OCI-LY3 (cell line): Measurements from ENCODE around the gene CHM.

Experiments used
- H2AFZ ChIP-seq: fragments of 200-600, 300-600 bp; shearing (Covaris generic); 2 replicates; pipeline ENCODE4 v1.6.0; 2014; ENCODE audit warnings: antibody characterized with exemption, low read depth, low read length
- H3K27ac ChIP-seq: fragments of 200-600, 300-600 bp; sonication (generic); 2 replicates; pipeline ENCODE4 v1.5.1; 2014; ENCODE audit warnings: mild to moderate bottlenecking, low read length, moderate library complexity, mixed read lengths
- H3K27me3 ChIP-seq: fragments of 200-600, 300-600 bp; sonication (generic); 2 replicates; pipeline ENCODE4 v1.6.1; 2014; ENCODE audit warnings: low read depth, low read length, mixed read lengths
- H3K36me3 ChIP-seq: fragments of 200-600, 300-600 bp; sonication (generic); replicated peaks from 2 replicates; pipeline ENCODE3; 2014; ENCODE audit warnings: low read depth, low read length, mixed read lengths
- H3K4me1 ChIP-seq: fragments of 300-600, 200-600 bp; sonication (generic); 2 replicates; pipeline ENCODE4 v1.6.1; 2014; ENCODE audit warnings: low read length, mixed read lengths
- H3K4me2 ChIP-seq: fragments of 200-600, 300-600 bp; sonication (generic); 2 replicates; pipeline ENCODE4 v1.6.1; 2014; ENCODE audit warnings: low read length, mixed read lengths
- H3K4me3 ChIP-seq: fragments of 300-600, 200-600 bp; sonication (generic); 2 replicates; pipeline ENCODE4 v1.5.1; 2014; ENCODE audit warnings: antibody characterized with exemption, mild to moderate bottlenecking, low read length, moderate library complexity
- H3K79me2 ChIP-seq: fragments of 300-600, 200-600 bp; shearing (Covaris generic); 2 replicates; pipeline ENCODE4 v1.6.1; 2014; ENCODE audit warnings: mild to moderate bottlenecking, low read length, mixed read lengths
- H3K9ac ChIP-seq: fragments of 300-600, 200-600 bp; shearing (Covaris generic); 2 replicates; pipeline ENCODE4 v1.6.0; 2014; ENCODE audit warnings: mild to moderate bottlenecking, low read length, moderate library complexity
- H3K9me3 ChIP-seq: fragments of 200-600, 300-600 bp; shearing (Covaris generic); 2 replicates; pipeline ENCODE4 v1.6.1; 2014; ENCODE audit warnings: low read length, mixed read lengths; ENCODE audit not compliant: insufficient read depth
- H4K20me1 ChIP-seq: fragments of 200-600, 300-600 bp; sonication (generic); 2 replicates; pipeline ENCODE4 v1.6.1; 2016; ENCODE audit warnings: low read length, mixed read lengths; ENCODE audit not compliant: insufficient read depth
- CTCF ChIP-seq: fragments of 200-600, 300-600 bp; sonication (generic); IDR thresholded peaks from 2 replicates; pipeline ENCODE4 v1.5.1; 2014; ENCODE audit warnings: antibody characterized with exemption, low read length, low read depth
- EZH2phosphoT487 ChIP-seq: fragments of 200-600 bp; shearing (Covaris generic); IDR thresholded peaks from 2 replicates; pipeline ENCODE4 v1.6.1; 2018; ENCODE audit warnings: antibody characterized with exemption, mixed run types, low read depth

The CHM gene

GRCh38 chrX:85994797-85995196 lies 52.6 kb downstream of the CHM start:
- H3K9ac ChIP-seq: no peak overlapping the region
- H3K9me3 ChIP-seq: no peaks in the 10 kb centered on the region
- no peaks in the 10 kb centered on the region for H3K4me1 ChIP-seq
- H3K4me3 ChIP-seq: no peak overlapping the region
- H4K20me1 ChIP-seq: no peaks in the 10 kb centered on the region
- no peaks in the 10 kb centered on the region for H3K79me2 ChIP-seq
- no peak overlapping the region for H3K4me2 ChIP-seq
- no peak for TF ChIP-seq EZH2phosphoT487
- TF ChIP-seq CTCF: no peak
- no peak overlapping the region for H3K27ac ChIP-seq
- no peaks in the 10 kb centered on the region for H3K36me3 ChIP-seq
- no peak overlapping the region for H2AFZ ChIP-seq
- H3K27me3 ChIP-seq: no peaks in the 10 kb centered on the region

- no peaks in the 10 kb centered on the region for H3K9me3 ChIP-seq
- TF ChIP-seq CTCF (no peak), EZH2phosphoT487 (no peak)
Measured at GRCh38 chrX:85994228-85994627, 53.1 kb downstream of the CHM start.

GRCh38 chrX:85993539-85994197 lies 53.7 kb downstream of the CHM start:
- H4K20me1 ChIP-seq: no peaks in the 10 kb centered on the region
- H3K79me2 ChIP-seq: no peaks in the 10 kb centered on the region
- no peaks in the 10 kb centered on the region for H3K27me3 ChIP-seq
- no peaks in the 10 kb centered on the region for H3K9me3 ChIP-seq
- H3K9ac ChIP-seq: no peak overlapping the region
- no peaks in the 10 kb centered on the region for H3K36me3 ChIP-seq
- TF ChIP-seq EZH2phosphoT487 (no peak), CTCF (no peak)
- H3K4me2 ChIP-seq: no peak overlapping the region
- peaks cover 1% of the 10 kb centered on the region for H3K4me1 ChIP-seq
- no peak overlapping the region for H3K27ac ChIP-seq
- no peak overlapping the region for H3K4me3 ChIP-seq
- no peak overlapping the region for H2AFZ ChIP-seq

More at GRCh38 chrX:85994228-85994627, 53.1 kb downstream of the CHM start:
- Histone ChIP-seq H3K27ac (no peak overlapping the region), H2AFZ (no peak overlapping the region), H3K9ac (no peak overlapping the region), H4K20me1 (no peaks in the 10 kb centered on the region), H3K4me1 (no peaks in the 10 kb centered on the region), H3K4me3 (no peak overlapping the region), H3K4me2 (no peak overlapping the region), H3K36me3 (no peaks in the 10 kb centered on the region), H3K27me3 (no peaks in the 10 kb centered on the region), H3K79me2 (no peaks in the 10 kb centered on the region)

GRCh38 chrX:85992811-85993229 lies 54.5 kb downstream of the CHM start:
- no peaks in the 10 kb centered on the region for H3K36me3 ChIP-seq
- H2AFZ ChIP-seq: no peak overlapping the region
- H3K9ac ChIP-seq: no peak overlapping the region
- TF ChIP-seq EZH2phosphoT487 (no peak), CTCF (no peak)
- no peak overlapping the region for H3K27ac ChIP-seq
- H3K4me2 ChIP-seq: no peak overlapping the region
- no peak overlapping the region for H3K4me3 ChIP-seq
- H3K79me2 ChIP-seq: no peaks in the 10 kb centered on the region
- no peaks in the 10 kb centered on the region for H4K20me1 ChIP-seq
- no peaks in the 10 kb centered on the region for H3K27me3 ChIP-seq
- H3K9me3 ChIP-seq: no peaks in the 10 kb centered on the region
- peaks cover 7% of the 10 kb centered on the region for H3K4me1 ChIP-seq
